Measurements from ENCODE around the gene P2RY2.

P2RY2 gene

GRCh38 chr11:73218106-73218829, at the start of gene P2RY2:
Gene P2RY2, plus strand, starts transcription at chr11:73218281. Its CDS starts 15,879 bp downstream, at chr11:73234160.
- peak; percentile 69 for DNase-seq

- no peak for DNase-seq
Measured at GRCh38 chr11:73168925-73169579, 49.0 kb upstream of the P2RY2 start.

- DNase-seq: no peak
Measured at GRCh38 chr11:73170140-73170539, 47.9 kb upstream of the P2RY2 start.

GRCh38 chr11:73171436-73172161, 46.5 kb upstream of the P2RY2 start:
- no peak for DNase-seq

GRCh38 chr11:73172992-73173656, 45.0 kb upstream of the P2RY2 start:
- DNase-seq: no peak

GRCh38 chr11:73173755-73174494, 44.2 kb upstream of the P2RY2 start:
- no peak for DNase-seq

- no peak for DNase-seq
Measured at GRCh38 chr11:73174495-73174791, 43.6 kb upstream of the P2RY2 start.

GRCh38 chr11:73175551-73176144, 42.4 kb upstream of the P2RY2 start:
- no peak for DNase-seq

GRCh38 chr11:73176145-73176873, 41.8 kb upstream of the P2RY2 start:
- no peak for DNase-seq

- DNase-seq: no peak
Measured at GRCh38 chr11:73176874-73177155, 41.3 kb upstream of the P2RY2 start.

- peak; percentile 78 for DNase-seq
Measured at GRCh38 chr11:73177380-73177777, 40.7 kb upstream of the P2RY2 start.

GRCh38 chr11:73177778-73178539, 40.1 kb upstream of the P2RY2 start:
- DNase-seq: peak; percentile 93

- DNase-seq: no peak
Measured at GRCh38 chr11:73178681-73179080, 39.4 kb upstream of the P2RY2 start.

- DNase-seq: no peak
Measured at GRCh38 chr11:73182824-73183321, 35.2 kb upstream of the P2RY2 start.

GRCh38 chr11:73184953-73185671, 33.0 kb upstream of the P2RY2 start:
- DNase-seq: peak; percentile 60

- DNase-seq: no peak
Measured at GRCh38 chr11:73185680-73186293, 32.3 kb upstream of the P2RY2 start.

GRCh38 chr11:73186294-73186850, 31.7 kb upstream of the P2RY2 start:
- DNase-seq: no peak

- no peak for DNase-seq
Measured at GRCh38 chr11:73186886-73187285, 31.2 kb upstream of the P2RY2 start.

GRCh38 chr11:73187854-73188253, 30.2 kb upstream of the P2RY2 start:
- no peak for DNase-seq

All from right forelimb (tissue), 1 donor.